IMR-90 (cell line): ENCODE measurements around the gene CALHM3.

Experiments
- FOS ChIP-seq: fragments of 150-350 bp; IDR thresholded peaks from 2 replicates; pipeline ENCODE4 v1.6.1; 2016; ENCODE audit warnings: low read depth, low read length
- MAZ ChIP-seq: IDR thresholded peaks from 2 replicates; pipeline ENCODE4 v1.6.1; 2012; ENCODE audit warnings: low read depth, mild to moderate bottlenecking, low read length, improper control_type of control experiment, moderate library complexity, borderline replicate concordance
- POLR2A ChIP-seq: IDR thresholded peaks from 2 replicates; pipeline ENCODE4 v1.6.1; 2012; ENCODE audit warnings: mild to moderate bottlenecking, low read depth, low read length
- RCOR1 ChIP-seq: IDR thresholded peaks from 2 replicates; pipeline ENCODE4 v1.6.1; 2012; ENCODE audit warnings: mild to moderate bottlenecking, low read length, improper control_type of control experiment; ENCODE audit not compliant: insufficient replicate concordance
- TF ChIP-seq, protein P1 (sequence below): conservative IDR thresholded peaks from 2 replicates; pipeline ENCODE4 v1.5.1; 2012; ENCODE audit warnings: mild to moderate bottlenecking, low read depth, low read length, improper control_type of control experiment

DNA sequence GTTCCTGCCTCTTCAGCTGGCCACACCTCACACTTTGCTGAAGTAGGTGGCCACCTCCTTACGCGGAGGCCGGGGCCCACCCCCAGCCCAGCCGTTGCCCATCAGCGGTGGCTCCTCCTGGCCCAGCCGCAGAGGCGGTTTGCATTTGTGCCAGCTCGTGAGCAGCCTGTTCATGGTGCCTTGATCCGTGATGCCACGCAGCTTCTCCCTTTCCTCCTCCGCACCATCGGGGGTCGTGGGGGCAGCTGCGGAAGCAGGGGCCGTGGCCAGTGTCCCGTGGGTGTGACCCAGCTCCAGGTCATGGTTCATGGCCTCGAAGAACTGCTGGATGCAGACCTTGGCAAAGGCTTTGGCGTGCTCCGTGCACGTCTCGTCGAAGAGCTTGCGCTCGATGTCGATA is 23.8 kb downstream of the CALHM3 start:
- TF ChIP-seq RCOR1, result no peak
- TF ChIP-seq, protein P1, sequence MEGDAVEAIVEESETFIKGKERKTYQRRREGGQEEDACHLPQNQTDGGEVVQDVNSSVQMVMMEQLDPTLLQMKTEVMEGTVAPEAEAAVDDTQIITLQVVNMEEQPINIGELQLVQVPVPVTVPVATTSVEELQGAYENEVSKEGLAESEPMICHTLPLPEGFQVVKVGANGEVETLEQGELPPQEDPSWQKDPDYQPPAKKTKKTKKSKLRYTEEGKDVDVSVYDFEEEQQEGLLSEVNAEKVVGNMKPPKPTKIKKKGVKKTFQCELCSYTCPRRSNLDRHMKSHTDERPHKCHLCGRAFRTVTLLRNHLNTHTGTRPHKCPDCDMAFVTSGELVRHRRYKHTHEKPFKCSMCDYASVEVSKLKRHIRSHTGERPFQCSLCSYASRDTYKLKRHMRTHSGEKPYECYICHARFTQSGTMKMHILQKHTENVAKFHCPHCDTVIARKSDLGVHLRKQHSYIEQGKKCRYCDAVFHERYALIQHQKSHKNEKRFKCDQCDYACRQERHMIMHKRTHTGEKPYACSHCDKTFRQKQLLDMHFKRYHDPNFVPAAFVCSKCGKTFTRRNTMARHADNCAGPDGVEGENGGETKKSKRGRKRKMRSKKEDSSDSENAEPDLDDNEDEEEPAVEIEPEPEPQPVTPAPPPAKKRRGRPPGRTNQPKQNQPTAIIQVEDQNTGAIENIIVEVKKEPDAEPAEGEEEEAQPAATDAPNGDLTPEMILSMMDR, result no peak
- no peak for TF ChIP-seq POLR2A
- no peak for TF ChIP-seq MAZ
- no peak for TF ChIP-seq FOS
